MCF 10A (cell line): ENCODE results near the gene ADARB2. TPM values are rescaled to one million over a fixed set of nuclear protein-coding genes. Genes with fewer than 3 reads are reported as not detected.

ENCODE experiments used
- BruUV-seq: library from RNA; stranded (reverse); fragments of 400-500 nt; replicated peaks from 2 replicates; lab custom pipeline; 2021; lab: Mats Ljungman, UMichigan
- CTCF ChIA-PET: fragments of 300-600 bp; sonication (Branson Sonifier 250); formaldehyde crosslinking; extraction: SDS; loops from one replicate; lab custom pipeline; 2021; ENCODE audit warnings: antibody characterized with exemption, inconsistent platforms; lab: Yijun Ruan, JAX
- POLR2A ChIA-PET: fragments of 300-600, 350-650 bp; sonication (Branson Sonifier 250); formaldehyde crosslinking; extraction: SDS; loops from one replicate; lab custom pipeline; 2020; ENCODE audit warnings: antibody characterized with exemption, inconsistent platforms; lab: Yijun Ruan, JAX
- DNase-seq: peaks from one replicate; pipeline ENCODE4 v3.0.0-alpha.2; 2018; ENCODE audit not compliant: unreplicated experiment
- H3K27ac Mint-ChIP-seq: one replicate; pipeline ENCODE4 v1.8.0; 2022; ENCODE audit warnings: mild to moderate bottlenecking, low read depth, mixed read lengths; ENCODE audit not compliant: unreplicated experiment
- H3K27me3 Mint-ChIP-seq: one replicate; pipeline ENCODE4 v1.8.0; 2022; ENCODE audit warnings: mixed read lengths; ENCODE audit not compliant: insufficient read depth, unreplicated experiment
- H3K36me3 Mint-ChIP-seq: one replicate; pipeline ENCODE4 v1.8.0; 2022; ENCODE audit warnings: mild to moderate bottlenecking, moderate library complexity, mixed read lengths; ENCODE audit not compliant: insufficient read depth, unreplicated experiment
- H3K4me1 Mint-ChIP-seq: one replicate; pipeline ENCODE4 v1.8.0; 2022; ENCODE audit warnings: mixed read lengths; ENCODE audit not compliant: insufficient read depth, unreplicated experiment
- H3K4me3 Mint-ChIP-seq: one replicate; pipeline ENCODE4 v1.8.0; 2022; ENCODE audit warnings: mild to moderate bottlenecking, moderate library complexity, mixed read lengths; ENCODE audit not compliant: unreplicated experiment
- H3K9me3 Mint-ChIP-seq: one replicate; pipeline ENCODE4 v1.8.0; 2022; ENCODE audit warnings: mixed read lengths; ENCODE audit not compliant: unreplicated experiment
- intact Hi-C: fragments of 100-400 bp; cut with micrococcal nuclease; formaldehyde crosslinking; loops from 2 replicates; pipeline ENCODE4 v1.14.1; 2022
- total RNA-seq: library from RNA; stranded (reverse); gene quantifications from 2 replicates; pipeline ENCODE4 v1.2.3, GENCODE V29; 2022
- TF ChIP-seq, protein P1 (sequence below): fragments of 200-600 bp; IDR thresholded peaks from one replicate; pipeline ENCODE4 v1.8.0; 2022; ENCODE audit warnings: antibody characterized with exemption, mild to moderate bottlenecking; ENCODE audit not compliant: unreplicated experiment

Gene ADARB2
- total RNA-seq, 1 experiment from 2014 or later, result 0.96 TPM

DNA sequence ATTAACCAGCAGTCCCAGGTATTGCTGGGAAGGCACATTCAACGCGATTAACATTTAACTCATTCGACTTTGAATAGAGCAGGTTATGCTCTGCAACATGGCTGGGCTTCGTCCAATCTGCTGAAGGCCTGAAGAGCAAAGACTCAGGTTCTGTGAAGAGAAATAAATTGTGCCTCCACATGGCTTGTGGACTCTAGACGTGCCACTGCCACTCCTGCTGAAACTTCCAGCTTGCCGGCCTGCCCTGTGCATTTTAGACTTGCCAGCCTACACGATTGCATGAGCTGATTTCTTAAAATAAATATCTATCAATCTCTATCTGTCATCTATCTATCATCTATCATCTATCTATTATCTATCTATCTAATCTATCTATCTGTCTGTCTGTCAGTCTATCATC, 543.2 kb downstream of the ADARB2 start:
- no peak overlapping the region for H3K4me3 Mint-ChIP-seq
- no peak for DNase-seq
- TF ChIP-seq, protein P1, sequence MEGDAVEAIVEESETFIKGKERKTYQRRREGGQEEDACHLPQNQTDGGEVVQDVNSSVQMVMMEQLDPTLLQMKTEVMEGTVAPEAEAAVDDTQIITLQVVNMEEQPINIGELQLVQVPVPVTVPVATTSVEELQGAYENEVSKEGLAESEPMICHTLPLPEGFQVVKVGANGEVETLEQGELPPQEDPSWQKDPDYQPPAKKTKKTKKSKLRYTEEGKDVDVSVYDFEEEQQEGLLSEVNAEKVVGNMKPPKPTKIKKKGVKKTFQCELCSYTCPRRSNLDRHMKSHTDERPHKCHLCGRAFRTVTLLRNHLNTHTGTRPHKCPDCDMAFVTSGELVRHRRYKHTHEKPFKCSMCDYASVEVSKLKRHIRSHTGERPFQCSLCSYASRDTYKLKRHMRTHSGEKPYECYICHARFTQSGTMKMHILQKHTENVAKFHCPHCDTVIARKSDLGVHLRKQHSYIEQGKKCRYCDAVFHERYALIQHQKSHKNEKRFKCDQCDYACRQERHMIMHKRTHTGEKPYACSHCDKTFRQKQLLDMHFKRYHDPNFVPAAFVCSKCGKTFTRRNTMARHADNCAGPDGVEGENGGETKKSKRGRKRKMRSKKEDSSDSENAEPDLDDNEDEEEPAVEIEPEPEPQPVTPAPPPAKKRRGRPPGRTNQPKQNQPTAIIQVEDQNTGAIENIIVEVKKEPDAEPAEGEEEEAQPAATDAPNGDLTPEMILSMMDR, result no peak
- H3K36me3 Mint-ChIP-seq, result no peaks in the 10 kb centered on the region
- no TSS peak for BruUV-seq
- H3K27me3 Mint-ChIP-seq, result peaks cover 56% of the 10 kb centered on the region
- no peak overlapping the region for H3K27ac Mint-ChIP-seq
- no peaks in the 10 kb centered on the region for H3K4me1 Mint-ChIP-seq
- no peaks in the 10 kb centered on the region for H3K9me3 Mint-ChIP-seq
- CTCF ChIA-PET, result no interaction called here
- intact Hi-C loops, result no loop called here
- POLR2A ChIA-PET, result no interaction called here

DNA sequence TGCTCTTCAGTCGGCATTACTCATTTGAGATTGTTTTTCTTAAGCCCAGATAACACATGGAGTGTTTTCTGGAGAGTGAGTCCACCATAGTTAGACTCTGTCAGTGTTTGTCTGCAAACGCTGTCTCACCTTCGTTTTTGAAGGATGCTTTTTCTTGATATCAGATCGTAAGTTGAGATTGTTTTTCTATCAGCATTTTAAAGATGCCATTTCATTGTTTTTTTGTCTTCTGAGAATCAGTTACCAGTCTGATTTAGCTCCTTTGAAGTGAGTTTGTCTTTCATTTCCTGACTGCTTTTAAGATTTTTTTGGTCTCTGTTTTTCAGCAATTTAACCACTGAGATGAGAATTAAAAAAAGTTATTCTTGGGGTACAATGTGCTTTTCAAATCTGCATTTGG, 543.8 kb downstream of the ADARB2 start:
- Mint-ChIP-seq H3K27ac (no peak overlapping the region), H3K36me3 (no peaks in the 10 kb centered on the region), H3K4me3 (no peak overlapping the region), H3K9me3 (no peaks in the 10 kb centered on the region), H3K27me3 (peaks cover 53% of the 10 kb centered on the region), H3K4me1 (no peaks in the 10 kb centered on the region)
- ChIA-PET POLR2A (no interaction called here), CTCF (no interaction called here)
- intact Hi-C loops, result no loop called here
- DNase-seq, result no peak
- TF ChIP-seq, protein P1, result no peak
- no TSS peak for BruUV-seq

DNA sequence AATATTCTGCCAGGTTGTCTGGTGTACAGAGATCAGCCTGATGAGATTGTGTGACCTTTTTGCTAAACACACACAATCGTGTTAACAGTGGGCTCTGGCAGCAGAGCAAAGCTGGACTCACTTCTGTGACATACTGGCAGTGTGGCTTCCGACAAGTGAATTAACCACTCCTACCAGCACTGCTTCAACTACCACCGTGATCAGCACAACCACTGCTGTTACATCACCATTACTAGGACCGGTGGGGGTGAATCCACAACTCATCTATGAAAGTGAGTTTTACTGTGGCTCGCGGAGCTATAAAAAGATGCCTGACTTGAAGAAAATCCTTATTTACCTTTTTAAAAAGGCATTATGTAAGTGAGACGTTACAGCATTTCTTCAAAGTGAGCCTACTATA, 545.6 kb downstream of the ADARB2 start:
- TF ChIP-seq, protein P1, result no peak
- no peak for DNase-seq
- no peak overlapping the region for H3K27ac Mint-ChIP-seq
- peaks cover 6% of the 10 kb centered on the region for H3K4me1 Mint-ChIP-seq
- POLR2A ChIA-PET, result no interaction called here
- BruUV-seq, result no TSS peak
- no peak overlapping the region for H3K4me3 Mint-ChIP-seq
- peaks cover 37% of the 10 kb centered on the region for H3K27me3 Mint-ChIP-seq
- intact Hi-C loops, result no loop called here
- CTCF ChIA-PET, result interaction anchor here (0.6 to 0.9 kb wide), 4 partner anchors 10 to 1786 kb away, joined by 3 to 6 read pairs (median 4); no protein-coding TSS in a partner anchor
- H3K36me3 Mint-ChIP-seq, result no peaks in the 10 kb centered on the region
- no peaks in the 10 kb centered on the region for H3K9me3 Mint-ChIP-seq

DNA sequence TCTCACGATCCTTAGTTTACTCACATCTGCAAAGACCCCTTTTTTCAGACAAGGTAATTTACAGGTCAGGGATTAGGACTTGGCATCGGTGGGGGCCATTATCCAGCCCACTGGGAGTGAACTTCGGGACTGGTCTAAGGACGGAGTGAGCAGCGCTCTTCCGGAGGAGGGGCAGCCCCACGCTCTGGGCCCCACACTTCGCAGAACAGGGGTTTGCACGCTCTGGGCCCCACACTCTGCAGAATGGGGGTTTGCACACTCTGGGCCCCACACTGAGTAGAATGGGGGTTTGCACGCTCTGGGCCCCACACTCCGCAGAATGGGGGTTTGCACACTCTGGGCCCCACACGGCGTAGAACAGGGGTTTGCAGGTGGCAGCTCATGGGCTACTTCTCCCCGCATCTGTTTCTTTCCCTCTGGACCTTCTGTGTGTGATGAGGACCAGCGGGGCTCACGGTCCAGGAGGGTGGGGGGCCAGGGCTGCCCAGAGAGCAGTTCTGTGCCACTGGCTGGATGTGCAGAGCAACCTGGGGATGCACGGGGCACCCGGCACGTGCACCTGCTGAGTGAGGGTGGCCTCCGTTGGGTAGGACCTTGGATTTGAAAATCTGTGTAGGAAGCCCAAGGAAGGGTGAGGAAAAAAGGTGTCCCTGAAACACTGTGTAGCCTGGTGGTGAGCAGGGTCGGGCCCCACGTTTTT, 546.4 kb downstream of the ADARB2 start:
- Mint-ChIP-seq H3K4me3 (no peak overlapping the region), H3K4me1 (peaks cover 6% of the 10 kb centered on the region), H3K27me3 (peaks cover 30% of the 10 kb centered on the region), H3K9me3 (no peaks in the 10 kb centered on the region), H3K36me3 (no peaks in the 10 kb centered on the region), H3K27ac (no peak overlapping the region)
- intact Hi-C loops, result no loop called here
- ChIA-PET POLR2A (no interaction called here), CTCF (interaction anchor here (0.5 kb wide), 1 partner anchor 1569 kb away, joined by 4 read pairs; no protein-coding TSS in a partner anchor)
- TF ChIP-seq, protein P1, result no peak
- no peak for DNase-seq
- BruUV-seq, result no TSS peak
